IMR-90 (cell line): ENCODE data around the gene NATD1. TPM values are rescaled to one million over a fixed set of nuclear protein-coding genes. Genes with fewer than 3 reads are reported as not detected.

Experiments
- ATAC-seq: fragments of 200-7000 bp; cut with Tn5 transposase; 2 replicates; pipeline ENCODE4 v1.9.1; 2020; ENCODE audit warnings: low read depth, mild to moderate bottlenecking, moderate library complexity
- BruUV-seq: library from RNA; stranded (reverse); fragments of 400-500 nt; replicated peaks from 2 replicates; lab custom pipeline; 2021; lab: Mats Ljungman, UMichigan
- CTCF ChIA-PET: fragments of 300-600 bp; formaldehyde crosslinking; extraction: SDS; loops from one replicate; lab custom pipeline; 2021; ENCODE audit warnings: antibody characterized with exemption; lab: Yijun Ruan, JAX
- POLR2A ChIA-PET: fragments of 300-600 bp; sonication (Branson Sonifier 250); formaldehyde crosslinking; loops from one replicate; lab custom pipeline; 2022; ENCODE audit warnings: antibody characterized with exemption; ENCODE audit not compliant: unreplicated experiment; lab: Charles Lee
- DNase-seq: peaks from one replicate; pipeline ENCODE4 v3.0.0; 2013
- H2AFZ ChIP-seq: replicated peaks from 2 replicates; pipeline ENCODE3; 2013; ENCODE audit warnings: low read length, mild to moderate bottlenecking; ENCODE audit not compliant: poor library complexity
- H2AK5ac ChIP-seq: 2 replicates; pipeline ENCODE4 v1.6.1; 2013; ENCODE audit warnings: low read depth, low read length, inconsistent platforms
- H2AK9ac ChIP-seq: replicated peaks from 2 replicates; pipeline ENCODE3; 2013; ENCODE audit warnings: mild to moderate bottlenecking, low read depth, low read length, moderate library complexity; ENCODE audit not compliant: poor library complexity
- H2BK120ac ChIP-seq: 2 replicates; pipeline ENCODE4 v1.6.1; 2013; ENCODE audit warnings: low read depth, low read length, inconsistent platforms
- H2BK15ac ChIP-seq: 3 replicates; pipeline ENCODE4 v1.6.1; 2013; ENCODE audit warnings: low read depth, low read length, inconsistent platforms
- H2BK20ac ChIP-seq: 2 replicates; pipeline ENCODE4 v1.6.1; 2013; ENCODE audit warnings: low read depth, mild to moderate bottlenecking, inconsistent platforms, low read length, moderate library complexity
- H2BK5ac ChIP-seq: 2 replicates; pipeline ENCODE4 v1.6.1; 2013; ENCODE audit warnings: mild to moderate bottlenecking, low read depth, low read length, inconsistent platforms; ENCODE audit not compliant: poor library complexity, severe bottlenecking
- H3K14ac ChIP-seq: replicated peaks from 2 replicates; pipeline ENCODE4 v1.6.1; 2013; ENCODE audit warnings: low read depth, low read length, inconsistent platforms
- H3K18ac ChIP-seq: 2 replicates; pipeline ENCODE4 v1.6.1; 2013; ENCODE audit warnings: low read depth, low read length, control low read depth
- H3K23ac ChIP-seq: 2 replicates; pipeline ENCODE4 v1.6.1; 2013; ENCODE audit warnings: low read depth, low read length, inconsistent platforms
- H3K27ac ChIP-seq: 2 replicates; pipeline ENCODE4 v1.5.1; 2013; ENCODE audit warnings: mild to moderate bottlenecking, control low read depth, low read length; ENCODE audit not compliant: insufficient read depth
- H3K27me3 ChIP-seq: 2 replicates; pipeline ENCODE4 v1.6.1; 2013; ENCODE audit warnings: low read length; ENCODE audit not compliant: control insufficient read depth, insufficient read depth
- H3K36me3 ChIP-seq: 2 replicates; pipeline ENCODE4 v1.6.1; 2013; ENCODE audit warnings: low read length, mixed read lengths; ENCODE audit not compliant: control insufficient read depth, insufficient read depth
- H3K4ac ChIP-seq: 2 replicates; pipeline ENCODE4 v1.6.1; 2013; ENCODE audit warnings: low read depth, low read length, inconsistent platforms
- H3K4me1 ChIP-seq: 2 replicates; pipeline ENCODE4 v1.6.1; 2013; ENCODE audit warnings: low read length, mixed read lengths; ENCODE audit not compliant: control insufficient read depth, insufficient read depth
- H3K4me2 ChIP-seq: 2 replicates; pipeline ENCODE4 v1.6.1; 2013; ENCODE audit warnings: low read depth, mild to moderate bottlenecking, control low read depth, low read length, moderate library complexity
- H3K4me3 ChIP-seq: 2 replicates; pipeline ENCODE4 v1.5.1; 2013; ENCODE audit warnings: low read depth, mild to moderate bottlenecking, control low read depth, low read length, moderate library complexity; ENCODE audit not compliant: insufficient read depth
- H3K56ac ChIP-seq: 2 replicates; pipeline ENCODE4 v1.6.1; 2013; ENCODE audit warnings: low read length, inconsistent platforms; ENCODE audit not compliant: insufficient read depth; ENCODE audit errors: extremely low read depth
- H3K79me1 ChIP-seq, 2 experiments: 2 replicates each; pipeline ENCODE4 v1.6.1; 2013; ENCODE audit warnings: low read length in 2 of 2, inconsistent platforms in 1 of 2, low read depth in 1 of 2
- H3K9ac ChIP-seq: 2 replicates; pipeline ENCODE4 v1.6.1; 2013; ENCODE audit warnings: low read depth, low read length, control low read depth
- H3K9me1 ChIP-seq: 2 replicates; pipeline ENCODE4 v1.6.1; 2013; ENCODE audit warnings: low read length, inconsistent platforms; ENCODE audit not compliant: insufficient read depth
- H3K9me3 ChIP-seq: 2 replicates; pipeline ENCODE4 v1.6.1; 2013; ENCODE audit warnings: low read length; ENCODE audit not compliant: control insufficient read depth, insufficient read depth
- H4K20me1 ChIP-seq: 2 replicates; pipeline ENCODE4 v1.6.1; 2013; ENCODE audit warnings: low read length, inconsistent platforms; ENCODE audit not compliant: insufficient read depth
- H4K5ac ChIP-seq: 2 replicates; pipeline ENCODE4 v1.6.1; 2013; ENCODE audit warnings: mild to moderate bottlenecking, low read depth, low read length, control low read depth
- H4K8ac ChIP-seq, 2 experiments: 2 replicates each; pipeline ENCODE4 v1.6.1; 2013; ENCODE audit warnings: low read depth in 2 of 2, low read length in 2 of 2, control low read depth in 1 of 2, inconsistent platforms in 1 of 2
- H4K91ac ChIP-seq: 2 replicates; pipeline ENCODE4 v1.6.1; 2013; ENCODE audit warnings: low read depth, low read length, inconsistent platforms; ENCODE audit not compliant: insufficient read depth
- BHLHE40 ChIP-seq: fragments of 150-350 bp; IDR thresholded peaks from 2 replicates; pipeline ENCODE4 v1.6.1; 2016; ENCODE audit warnings: mild to moderate bottlenecking, low read depth, low read length
- CHD1 ChIP-seq: IDR thresholded peaks from 2 replicates; pipeline ENCODE4 v1.6.1; 2012; ENCODE audit warnings: low read depth, low read length, improper control_type of control experiment
- FOS ChIP-seq: fragments of 150-350 bp; IDR thresholded peaks from 2 replicates; pipeline ENCODE4 v1.6.1; 2016; ENCODE audit warnings: low read depth, low read length
- MAFK ChIP-seq: IDR thresholded peaks from 2 replicates; pipeline ENCODE4 v1.6.1; 2012; ENCODE audit warnings: low read depth, low read length, improper control_type of control experiment
- MAZ ChIP-seq: IDR thresholded peaks from 2 replicates; pipeline ENCODE4 v1.6.1; 2012; ENCODE audit warnings: low read depth, mild to moderate bottlenecking, low read length, improper control_type of control experiment, moderate library complexity, borderline replicate concordance
- MXI1 ChIP-seq: IDR thresholded peaks from 2 replicates; pipeline ENCODE4 v1.6.1; 2012; ENCODE audit warnings: low read depth, mild to moderate bottlenecking, low read length, moderate library complexity, borderline replicate concordance
- NFE2L2 ChIP-seq: fragments of 150-350 bp; IDR thresholded peaks from 2 replicates; pipeline ENCODE4 v1.6.1; 2016; ENCODE audit warnings: low read depth, mild to moderate bottlenecking, low read length
- POLR2A ChIP-seq: IDR thresholded peaks from 2 replicates; pipeline ENCODE4 v1.6.1; 2012; ENCODE audit warnings: mild to moderate bottlenecking, low read depth, low read length
- RAD21 ChIP-seq: IDR thresholded peaks from 2 replicates; pipeline ENCODE4 v1.6.1; 2012; ENCODE audit warnings: low read length, improper control_type of control experiment
- RCOR1 ChIP-seq: IDR thresholded peaks from 2 replicates; pipeline ENCODE4 v1.6.1; 2012; ENCODE audit warnings: mild to moderate bottlenecking, low read length, improper control_type of control experiment; ENCODE audit not compliant: insufficient replicate concordance
- RFX5 ChIP-seq: IDR thresholded peaks from 2 replicates; pipeline ENCODE4 v1.8.0; 2012; ENCODE audit warnings: low read depth, mild to moderate bottlenecking, low read length, moderate library complexity
- SMC3 ChIP-seq: fragments of 150-350 bp; IDR thresholded peaks from 2 replicates; pipeline ENCODE4 v1.6.1; 2016; ENCODE audit warnings: low read depth, mild to moderate bottlenecking, antibody characterized with exemption, low read length, moderate library complexity
- WGBS, 2 experiments: methylation state at CpG; one replicate each; pipeline versions ENCODE4 v1.1.5 to v1.1.7; 2013; ENCODE audit warnings: missing lambda C conversion rate in 2 of 2; ENCODE audit not compliant: insufficient read length in 1 of 2; ENCODE audit errors: extremely low coverage in 2 of 2; 5-methylcytosine and 5-hydroxymethylcytosine counted together
- dilution Hi-C: fragments of 300-500 bp; cut with HindIII; formaldehyde crosslinking; loops from one replicate; pipeline ENCODE4 v1.14.3; 2018; ENCODE audit warnings: low sequenced_read_pairs; ENCODE audit not compliant: unreplicated experiment
- in situ Hi-C: fragments of 300-500 bp; cut with MboI; formaldehyde crosslinking; loops from 3 replicates; pipeline ENCODE4 v1.14.3; 2019; ENCODE audit warnings: low sequenced_read_pairs, inconsistent platforms, mixed read lengths
- intact Hi-C: fragments of 100-400 bp; cut with micrococcal nuclease; formaldehyde crosslinking; loops from 2 replicates; pipeline ENCODE4 v1.10.0; 2022
- polyA plus RNA-seq, 3 experiments: library from polyadenylated mRNA; depleted of rRNA; stranded (reverse); fragments of >200 nt; gene quantifications; 2 replicates each; pipeline ENCODE4 v1.2.3, GENCODE V29; 2012; ENCODE audit warnings: low replicate concordance in 1 of 3
- total RNA-seq: library from RNA; depleted of rRNA; stranded (reverse); fragments of >200 nt; gene quantifications from 2 replicates; pipeline ENCODE4 v1.2.3, GENCODE V29; 2012
- TF ChIP-seq, protein P1 (sequence below): conservative IDR thresholded peaks from 2 replicates; pipeline ENCODE4 v1.5.1; 2012; ENCODE audit warnings: mild to moderate bottlenecking, low read depth, low read length, improper control_type of control experiment
- TF ChIP-seq, protein P2 (sequence below): fragments of 150-350 bp; IDR thresholded peaks from 2 replicates; pipeline ENCODE4 v1.6.1; 2016; ENCODE audit warnings: low read depth, mild to moderate bottlenecking, low read length, moderate library complexity, borderline replicate concordance
- TF ChIP-seq, protein P3 (sequence below): fragments of 150-350 bp; IDR thresholded peaks from 2 replicates; pipeline ENCODE4 v1.6.1; 2017; ENCODE audit warnings: mild to moderate bottlenecking, antibody characterized with exemption, low read length, low read depth

The NATD1 gene
- total and polyA plus RNA-seq, 2 of the 4 experiments (the other 2 are of a cell fraction), result 0.90 to 4.3 TPM

DNA sequence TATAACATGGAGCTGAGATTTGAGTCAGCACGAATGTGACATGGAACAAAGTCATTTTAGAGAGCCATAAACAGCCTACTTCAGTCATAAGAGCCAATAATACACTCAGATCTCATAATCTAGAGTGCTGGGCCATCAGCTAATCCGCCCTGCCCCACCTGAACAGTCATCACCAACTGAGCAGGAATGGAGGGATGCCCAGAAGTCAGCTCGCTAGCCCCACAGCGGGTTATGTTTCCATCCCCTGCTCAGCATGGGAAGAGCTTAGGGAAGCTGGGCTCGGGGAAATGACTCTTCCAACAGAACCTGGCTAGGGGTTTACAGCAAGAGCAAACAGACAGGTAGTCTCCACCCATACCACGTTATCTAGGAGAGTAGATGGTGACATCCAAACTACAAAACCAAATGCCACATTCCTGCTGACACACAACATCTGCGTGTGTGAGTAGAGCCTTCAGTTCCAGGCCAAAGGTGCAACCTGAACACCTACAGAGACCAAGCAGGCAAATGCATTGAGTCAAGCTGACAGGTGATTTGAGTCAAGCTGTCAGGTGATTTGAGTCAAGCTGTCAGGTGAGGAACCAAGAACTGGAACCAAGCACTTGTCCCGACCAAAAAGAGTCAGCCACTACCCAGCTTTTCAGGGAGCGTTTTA is 41.3 kb downstream of the NATD1 start:
- H3K27ac ChIP-seq, result no peak overlapping the region
- TF ChIP-seq MXI1 (no peak), CHD1 (no peak), RAD21 (no peak), BHLHE40 (no peak), MAZ (no peak), NFE2L2 (no peak), RCOR1 (no peak), RFX5 (no peak), POLR2A (no peak), SMC3 (no peak), MAFK (no peak), FOS (no peak)
- TF ChIP-seq, protein P1, sequence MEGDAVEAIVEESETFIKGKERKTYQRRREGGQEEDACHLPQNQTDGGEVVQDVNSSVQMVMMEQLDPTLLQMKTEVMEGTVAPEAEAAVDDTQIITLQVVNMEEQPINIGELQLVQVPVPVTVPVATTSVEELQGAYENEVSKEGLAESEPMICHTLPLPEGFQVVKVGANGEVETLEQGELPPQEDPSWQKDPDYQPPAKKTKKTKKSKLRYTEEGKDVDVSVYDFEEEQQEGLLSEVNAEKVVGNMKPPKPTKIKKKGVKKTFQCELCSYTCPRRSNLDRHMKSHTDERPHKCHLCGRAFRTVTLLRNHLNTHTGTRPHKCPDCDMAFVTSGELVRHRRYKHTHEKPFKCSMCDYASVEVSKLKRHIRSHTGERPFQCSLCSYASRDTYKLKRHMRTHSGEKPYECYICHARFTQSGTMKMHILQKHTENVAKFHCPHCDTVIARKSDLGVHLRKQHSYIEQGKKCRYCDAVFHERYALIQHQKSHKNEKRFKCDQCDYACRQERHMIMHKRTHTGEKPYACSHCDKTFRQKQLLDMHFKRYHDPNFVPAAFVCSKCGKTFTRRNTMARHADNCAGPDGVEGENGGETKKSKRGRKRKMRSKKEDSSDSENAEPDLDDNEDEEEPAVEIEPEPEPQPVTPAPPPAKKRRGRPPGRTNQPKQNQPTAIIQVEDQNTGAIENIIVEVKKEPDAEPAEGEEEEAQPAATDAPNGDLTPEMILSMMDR, result no peak
- TF ChIP-seq, protein P2, sequence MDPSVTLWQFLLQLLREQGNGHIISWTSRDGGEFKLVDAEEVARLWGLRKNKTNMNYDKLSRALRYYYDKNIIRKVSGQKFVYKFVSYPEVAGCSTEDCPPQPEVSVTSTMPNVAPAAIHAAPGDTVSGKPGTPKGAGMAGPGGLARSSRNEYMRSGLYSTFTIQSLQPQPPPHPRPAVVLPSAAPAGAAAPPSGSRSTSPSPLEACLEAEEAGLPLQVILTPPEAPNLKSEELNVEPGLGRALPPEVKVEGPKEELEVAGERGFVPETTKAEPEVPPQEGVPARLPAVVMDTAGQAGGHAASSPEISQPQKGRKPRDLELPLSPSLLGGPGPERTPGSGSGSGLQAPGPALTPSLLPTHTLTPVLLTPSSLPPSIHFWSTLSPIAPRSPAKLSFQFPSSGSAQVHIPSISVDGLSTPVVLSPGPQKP, result no peak
- TF ChIP-seq, protein P3, sequence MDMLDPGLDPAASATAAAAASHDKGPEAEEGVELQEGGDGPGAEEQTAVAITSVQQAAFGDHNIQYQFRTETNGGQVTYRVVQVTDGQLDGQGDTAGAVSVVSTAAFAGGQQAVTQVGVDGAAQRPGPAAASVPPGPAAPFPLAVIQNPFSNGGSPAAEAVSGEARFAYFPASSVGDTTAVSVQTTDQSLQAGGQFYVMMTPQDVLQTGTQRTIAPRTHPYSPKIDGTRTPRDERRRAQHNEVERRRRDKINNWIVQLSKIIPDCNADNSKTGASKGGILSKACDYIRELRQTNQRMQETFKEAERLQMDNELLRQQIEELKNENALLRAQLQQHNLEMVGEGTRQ, result no peak

More for the DNA sequence above, 41.3 kb downstream of the NATD1 start:
- Histone ChIP-seq H2BK15ac (no peak overlapping the region), H3K23ac (peak overlapping the region; percentile 87), H4K91ac (no peak overlapping the region), H3K9me3 (no peaks in the 10 kb centered on the region), H3K56ac (no peak overlapping the region), H4K5ac (no peak overlapping the region), H3K18ac (no peak overlapping the region), H3K9me1 (peaks cover 30% of the 10 kb centered on the region), H2AK5ac (peak overlapping the region; percentile 51), H2BK5ac (no peak overlapping the region), H3K14ac (peak overlapping the region; percentile 52), H4K20me1 (peaks cover 65% of the 10 kb centered on the region), H3K4me1 (peaks cover 7% of the 10 kb centered on the region), H4K8ac (no peak overlapping the region), H3K4me3 (no peak overlapping the region), H3K27me3 (no peaks in the 10 kb centered on the region), H2AFZ (peak overlapping the region; percentile 49), H3K4me2 (peak overlapping the region; percentile 11; the same call in 1 of the 2 replicates), H2BK20ac (no peak overlapping the region), H3K4ac (no peak overlapping the region), H3K36me3 (peaks cover 20% of the 10 kb centered on the region), H2AK9ac (no peak overlapping the region), H3K9ac (no peak overlapping the region), H2BK120ac (no peak overlapping the region), H3K79me1 (peaks cover 17 to 79% of the 10 kb centered on the region in 2 experiments)
- dilution Hi-C loops, result no loop called here
- DNase-seq (no peak), ATAC-seq (no peak)
- ChIA-PET CTCF (interaction anchor here (0.8 to 1.0 kb wide), 2 partner anchors 83 to 94 kb away, joined by 3 read pairs; no protein-coding TSS in a partner anchor), POLR2A (no interaction called here)
- intact Hi-C loops, result loop anchor here (2.0 to 5.0 kb wide), 4 partner anchors 45 to 301 kb away; partner anchors contain the start of genes MAP2K3 and USP22
- WGBS, 2 experiments, result 100% methylated on average over 1 of the region's 9 CpGs; no CpG with 5 or more reads in 1 of the 2 experiments
- in situ Hi-C loops, result no loop called here
- BruUV-seq, result no TSS peak
